SK-N-SH (cell line): ENCODE measurements around the gene NAT8L. TPM values are rescaled to one million over a fixed set of nuclear protein-coding genes. Genes with fewer than 3 reads are reported as not detected.

ENCODE experiments used
- CTCF ChIA-PET: fragments of 300-600, 350-600 bp; formaldehyde crosslinking; extraction: SDS; loops from one replicate; lab custom pipeline; 2021; lab: Yijun Ruan, JAX
- POLR2A ChIA-PET: fragments of 350-600 bp; sonication (Branson Sonifier 250); formaldehyde crosslinking; extraction: SDS; loops from one replicate; lab custom pipeline; 2020; ENCODE audit warnings: antibody characterized with exemption, inconsistent platforms; lab: Yijun Ruan, JAX
- DNase-seq: peaks from one replicate; pipeline ENCODE4 v3.0.0; 2012
- H2AFZ ChIP-seq: fragments of 200-600 bp; sonication (generic); 2 replicates; pipeline ENCODE4 v1.8.1; 2016; ENCODE audit warnings: antibody characterized with exemption, mild to moderate bottlenecking, low read depth
- H3F3A ChIP-seq: fragments of 200-600 bp; sonication (generic); replicated peaks from 2 replicates; pipeline ENCODE3; 2016; ENCODE audit warnings: antibody characterized with exemption, mild to moderate bottlenecking; ENCODE audit not compliant: insufficient read depth
- H3K27ac ChIP-seq, 2 experiments: fragments of 200-500 bp in 1 of 2; fragments of 200-600 bp in 1 of 2; sonication (Bioruptor generic) in 1 of 2; sonication (generic), shearing (Covaris generic) in 1 of 2; 2 replicates each; pipeline versions ENCODE4 v1.5.1 to v1.6.1; 2014 to 2016; ENCODE audit warnings: low read depth in 2 of 2, inconsistent platforms in 1 of 2, low read length in 1 of 2, mild to moderate bottlenecking in 1 of 2, mixed read lengths in 1 of 2
- H3K27me3 ChIP-seq: fragments of 200-600 bp; sonication (generic), shearing (Covaris generic); 2 replicates; pipeline ENCODE4 v1.6.1; 2016; ENCODE audit warnings: mixed run types; ENCODE audit not compliant: insufficient read depth
- H3K36me3 ChIP-seq, 2 experiments: fragments of 200-500 bp in 1 of 2; fragments of 200-600 bp in 1 of 2; sonication (Bioruptor generic) in 1 of 2; sonication (generic) in 1 of 2; replicated peaks in 1 of 2; 2 replicates each; pipeline versions ENCODE3 to v1.5.1; 2014 to 2016; ENCODE audit warnings: low read length in 1 of 2, mild to moderate bottlenecking in 1 of 2; ENCODE audit not compliant: insufficient read depth in 2 of 2, control insufficient read depth in 1 of 2
- H3K4me1 ChIP-seq, 2 experiments: fragments of 200-500 bp in 1 of 2; fragments of 200-600 bp in 1 of 2; sonication (Bioruptor generic) in 1 of 2; sonication (generic), shearing (Covaris generic) in 1 of 2; 2 replicates each; pipeline versions ENCODE4 v1.5.1 to v1.6.1; 2014 to 2016; ENCODE audit warnings: low read depth in 1 of 2, low read length in 1 of 2, mixed run types in 1 of 2; ENCODE audit not compliant: insufficient read depth in 2 of 2, control insufficient read depth in 1 of 2
- H3K4me2 ChIP-seq: fragments of 200-600 bp; sonication (generic), shearing (Covaris generic); 2 replicates; pipeline ENCODE4 v1.6.1; 2017; ENCODE audit warnings: mixed run types
- H3K4me3 ChIP-seq, 2 experiments: fragments of 200-500 bp in 1 of 2; fragments of 200-600 bp in 1 of 2; sonication (Bioruptor generic) in 1 of 2; sonication (generic), shearing (Covaris generic) in 1 of 2; 2 replicates each; pipeline versions ENCODE4 v1.5.1 to v1.8.1; 2014 to 2016; ENCODE audit warnings: low read depth in 2 of 2, inconsistent platforms in 1 of 2, low read length in 1 of 2, mild to moderate bottlenecking in 1 of 2, mixed read lengths in 1 of 2, moderate library complexity in 1 of 2
- H3K79me2 ChIP-seq: fragments of 200-600 bp; sonication (generic); 2 replicates; pipeline ENCODE4 v1.8.1; 2017; ENCODE audit warnings: mild to moderate bottlenecking; ENCODE audit not compliant: insufficient read depth
- H3K9ac ChIP-seq: fragments of 200-600 bp; sonication (generic); 2 replicates; pipeline ENCODE4 v1.6.1; 2017; ENCODE audit warnings: mixed run types
- H3K9me2 ChIP-seq: fragments of 200-600 bp; sonication (generic); 2 replicates; pipeline ENCODE4 v1.6.1; 2017; ENCODE audit warnings: mixed run types
- H3K9me3 ChIP-seq: fragments of 200-600 bp; sonication (generic); 2 replicates; pipeline ENCODE4 v1.6.1; 2017; ENCODE audit warnings: mixed run types, mild to moderate bottlenecking, moderate library complexity
- H4K20me1 ChIP-seq: fragments of 200-600 bp; sonication (generic); 2 replicates; pipeline ENCODE4 v1.6.1; 2017; ENCODE audit warnings: mild to moderate bottlenecking, mixed run types; ENCODE audit not compliant: insufficient read depth
- CHD2 ChIP-seq: fragments of 150-350 bp; IDR thresholded peaks from 2 replicates; pipeline ENCODE4 v1.6.1; 2018; ENCODE audit warnings: low read length; ENCODE audit not compliant: partially characterized antibody
- CTCF ChIP-seq: fragments of 200-600 bp; sonication (generic); IDR thresholded peaks from 2 replicates; pipeline ENCODE4 v1.6.1; 2017; ENCODE audit warnings: antibody characterized with exemption, mild to moderate bottlenecking, moderate library complexity
- GABPA ChIP-seq: IDR thresholded peaks from 2 replicates; pipeline ENCODE4 v1.4.0; 2012; ENCODE audit warnings: low read depth, mild to moderate bottlenecking
- GATA2 ChIP-seq: sonication (generic); formaldehyde crosslinking; IDR thresholded peaks from 2 replicates; pipeline ENCODE4 v1.5.0; 2020; ENCODE audit warnings: mild to moderate bottlenecking, missing genetic modification reagents
- IRF3 ChIP-seq: fragments of 150-350 bp; IDR thresholded peaks from 2 replicates; pipeline ENCODE4 v1.6.1; 2016; ENCODE audit warnings: mild to moderate bottlenecking, low read depth, low read length
- JUND ChIP-seq: IDR thresholded peaks from 2 replicates; pipeline ENCODE4 v1.4.0; 2012
- MAX ChIP-seq: IDR thresholded peaks from 2 replicates; pipeline ENCODE4 v1.4.0; 2012; ENCODE audit warnings: low read depth
- MEF2A ChIP-seq: IDR thresholded peaks from 2 replicates; pipeline ENCODE4 v1.4.0; 2012; ENCODE audit warnings: low read depth, borderline replicate concordance
- MXI1 ChIP-seq: IDR thresholded peaks from 2 replicates; pipeline ENCODE4 v1.6.1; 2012; ENCODE audit warnings: mild to moderate bottlenecking, low read depth, low read length, improper control_type of control experiment
- RAD21 ChIP-seq: IDR thresholded peaks from 2 replicates; pipeline ENCODE4 v1.6.1; 2012; ENCODE audit warnings: mild to moderate bottlenecking, low read length
- RCOR1 ChIP-seq: fragments of 150-350 bp; IDR thresholded peaks from 2 replicates; pipeline ENCODE4 v1.6.1; 2017; ENCODE audit warnings: antibody characterized with exemption, low read length
- REST ChIP-seq: IDR thresholded peaks from 2 replicates; pipeline ENCODE4 v1.6.1; 2012; ENCODE audit warnings: mild to moderate bottlenecking, low read depth, low read length, moderate library complexity
- SMC3 ChIP-seq: IDR thresholded peaks from 2 replicates; pipeline ENCODE4 v1.6.1; 2012; ENCODE audit warnings: low read depth, low read length, improper control_type of control experiment
- TAF1 ChIP-seq: IDR thresholded peaks from 2 replicates; pipeline ENCODE4 v1.6.1; 2012; ENCODE audit warnings: low read depth, mild to moderate bottlenecking, low read length, moderate library complexity, borderline replicate concordance
- YY1 ChIP-seq: IDR thresholded peaks from 2 replicates; pipeline ENCODE4 v1.4.0; 2012; ENCODE audit warnings: low read depth, mild to moderate bottlenecking
- WGBS: methylation state at CpG from one replicate; pipeline ENCODE4 v1.1.6; 2017; ENCODE audit warnings: low lambda C conversion rate; 5-methylcytosine and 5-hydroxymethylcytosine counted together
- polyA plus RNA-seq, 3 experiments: library from polyadenylated mRNA; depleted of rRNA; stranded (reverse); fragments of >200 nt; gene quantifications; 2 replicates each; pipeline ENCODE4 v1.2.3, GENCODE V29; 2012

Gene NAT8L
- polyA plus RNA-seq, 1 of the 3 experiments (the other 2 are of a cell fraction), result 0.43 TPM

GRCh38 chr4:2042947-2043395, 16.2 kb upstream of the NAT8L start (continued):
- TF ChIP-seq IRF3 (no peak), TAF1 (no peak), GABPA (no peak), MXI1 (no peak), MAX (no peak), JUND (no peak), SMC3 (no peak)

GRCh38 chr4:2043396-2044118, 15.6 kb upstream of the NAT8L start:
- H3K4me2 ChIP-seq, result no peak overlapping the region
- peaks cover 8% of the 10 kb centered on the region; the same call in 1 of the 2 replicates for H4K20me1 ChIP-seq
- H3K4me1 ChIP-seq, result peaks cover 0 to 7% of the 10 kb centered on the region in 2 experiments; a peak in 1 of 4 replicates
- H3K79me2 ChIP-seq, result peaks cover 5% of the 10 kb centered on the region; the same call in 1 of the 2 replicates
- no peaks in the 10 kb centered on the region for H3K27me3 ChIP-seq
- no peaks in the 10 kb centered on the region for H3K9me2 ChIP-seq
- H3K27ac ChIP-seq, result no peak overlapping the region
- CTCF ChIA-PET, result interaction anchor here (1.1 to 1.3 kb wide), 2 partner anchors 34 to 176 kb away, joined by 3 to 5 read pairs; no protein-coding TSS in a partner anchor
- H2AFZ ChIP-seq, result no peak overlapping the region
- WGBS, result 85% methylated on average over 4 of the region's 18 CpGs
- no peak for TF ChIP-seq MAX
- TF ChIP-seq CTCF, result no peak
- TF ChIP-seq YY1, result no peak
- no peak for TF ChIP-seq RCOR1
- no peak for TF ChIP-seq GATA2
- TF ChIP-seq REST, result no peak
- TF ChIP-seq GABPA, result no peak
- TF ChIP-seq TAF1, result no peak
- no peak for TF ChIP-seq SMC3
- no peak for TF ChIP-seq MEF2A
- TF ChIP-seq CHD2, result no peak
- no peak for TF ChIP-seq RAD21
- no peaks in the 10 kb centered on the region for H3K36me3 ChIP-seq
- peaks cover 12% of the 10 kb centered on the region for H3F3A ChIP-seq
- H3K9me3 ChIP-seq, result no peaks in the 10 kb centered on the region
- no peak overlapping the region; a peak in 1 of 4 replicates for H3K4me3 ChIP-seq
- no peak for DNase-seq
- H3K9ac ChIP-seq, result no peak overlapping the region
- POLR2A ChIA-PET, result no interaction called here
